ENCODE data around the gene LY6G6C. TPM values are rescaled to one million over a fixed set of nuclear protein-coding genes. Genes with fewer than 3 reads are reported as not detected.

Gene LY6G6C
- total and polyA plus RNA-seq, 2 donors (not counting 1 experiment from before 2014, with no cell fraction given): 0.13 TPM; not detected in 1

DNA sequence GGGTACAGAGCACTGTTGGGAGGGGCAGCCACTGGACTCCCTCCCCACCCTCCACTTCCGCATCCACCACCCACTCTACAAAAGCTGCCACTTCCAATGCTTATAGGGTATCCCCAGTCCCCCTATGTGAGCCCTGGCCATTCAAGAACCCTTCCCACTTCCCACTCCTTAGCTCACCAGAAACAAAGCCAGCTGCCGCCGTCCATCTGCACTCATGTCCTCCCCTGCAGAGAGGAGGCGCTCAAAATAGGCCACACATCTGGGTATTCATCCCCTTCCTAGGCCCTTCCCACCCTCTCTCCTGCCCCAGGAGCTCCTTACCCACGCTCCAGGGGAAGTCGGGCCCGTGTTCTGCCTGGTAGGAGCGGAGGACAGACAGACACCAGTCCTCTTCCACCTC is 34.2 kb downstream of the LY6G6C start:
- H3K36me3 ChIP-seq (replicated peaks in 1 of 2; ENCODE audit: control extremely low read depth in 1 of 2, control insufficient read depth in 1 of 2, extremely low read depth in 1 of 2, insufficient read depth in 2 of 2, low read length in 1 of 2): peaks cover 0 to 63% of the 10 kb centered on the region in 2 experiments
- no peaks in the 10 kb centered on the region for H3K27me3 ChIP-seq (replicated peaks in 1 of 4; ENCODE audit: control extremely low read depth in 1 of 4, control insufficient read depth in 3 of 4, insufficient read depth in 4 of 4, low read length in 3 of 4)
- H3K4me1 Mint-ChIP-seq: peaks cover 21% of the 10 kb centered on the region
- no peaks in the 10 kb centered on the region for H3K9me3 ChIP-seq (ENCODE audit: control extremely low read depth in 1 of 3, control insufficient read depth in 2 of 3, insufficient read depth in 1 of 3, low read length in 2 of 3)
- no peak overlapping the region for H3K4me2 ChIP-seq (replicated peaks; ENCODE audit: low read depth, low read length, poor library complexity, severe bottlenecking)
- no peaks in the 10 kb centered on the region for H4K20me1 ChIP-seq (ENCODE audit: control insufficient read depth, insufficient read depth, low read length, poor library complexity, severe bottlenecking)
- no peak for ATAC-seq (ENCODE audit: low read depth)
- TF ChIP-seq EZH2 (IDR thresholded peaks at IDR 0.05; ENCODE audit: borderline replicate concordance, insufficient read depth, low read depth, low read length, poor library complexity, severe bottlenecking): no peak
- TF ChIP-seq, protein P1, sequence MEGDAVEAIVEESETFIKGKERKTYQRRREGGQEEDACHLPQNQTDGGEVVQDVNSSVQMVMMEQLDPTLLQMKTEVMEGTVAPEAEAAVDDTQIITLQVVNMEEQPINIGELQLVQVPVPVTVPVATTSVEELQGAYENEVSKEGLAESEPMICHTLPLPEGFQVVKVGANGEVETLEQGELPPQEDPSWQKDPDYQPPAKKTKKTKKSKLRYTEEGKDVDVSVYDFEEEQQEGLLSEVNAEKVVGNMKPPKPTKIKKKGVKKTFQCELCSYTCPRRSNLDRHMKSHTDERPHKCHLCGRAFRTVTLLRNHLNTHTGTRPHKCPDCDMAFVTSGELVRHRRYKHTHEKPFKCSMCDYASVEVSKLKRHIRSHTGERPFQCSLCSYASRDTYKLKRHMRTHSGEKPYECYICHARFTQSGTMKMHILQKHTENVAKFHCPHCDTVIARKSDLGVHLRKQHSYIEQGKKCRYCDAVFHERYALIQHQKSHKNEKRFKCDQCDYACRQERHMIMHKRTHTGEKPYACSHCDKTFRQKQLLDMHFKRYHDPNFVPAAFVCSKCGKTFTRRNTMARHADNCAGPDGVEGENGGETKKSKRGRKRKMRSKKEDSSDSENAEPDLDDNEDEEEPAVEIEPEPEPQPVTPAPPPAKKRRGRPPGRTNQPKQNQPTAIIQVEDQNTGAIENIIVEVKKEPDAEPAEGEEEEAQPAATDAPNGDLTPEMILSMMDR (IDR thresholded peaks at IDR 0.05): no peak
- ChIA-PET POLR2A (interaction anchor here (0.6 kb wide), 1 partner anchor 12 kb away, joined by 4 read pairs; no protein-coding TSS in a partner anchor), CTCF (interaction anchor here (0.6 to 1.4 kb wide), 3 partner anchors 8 to 143 kb away, joined by 3 to 6 read pairs (median 4); no protein-coding TSS in a partner anchor)
- H2AFZ ChIP-seq (ENCODE audit: insufficient read depth, low read depth, low read length, poor library complexity, severe bottlenecking): no peak overlapping the region
- peaks cover 14 to 27% of the 10 kb centered on the region in 2 donors for H3K4me1 ChIP-seq (ENCODE audit: control insufficient read depth in 2 of 2, insufficient read depth in 2 of 2, low read length in 2 of 2)
- 97% methylated on average over 6 of the region's 8 CpGs for WGBS (ENCODE audit: insufficient coverage)
- intact Hi-C loops (cut with micrococcal nuclease): no loop called here
- H3K4me3 ChIP-seq (ENCODE audit: control extremely low read depth in 1 of 5, extremely low read depth in 1 of 5, insufficient read depth in 1 of 5, low read depth in 2 of 5, low read length in 4 of 5): no peak overlapping the region
- no peak overlapping the region for H3K27ac Mint-ChIP-seq
- H3K4me3 Mint-ChIP-seq: no peak overlapping the region
- no peak overlapping the region for H3K27ac ChIP-seq (ENCODE audit: low read length in 2 of 2)
- H3K9me3 Mint-ChIP-seq (ENCODE audit: insufficient read depth): no peaks in the 10 kb centered on the region
- no peak for DNase-seq
- H3K79me2 ChIP-seq (ENCODE audit: control insufficient read depth, insufficient read depth, low read length): no peaks in the 10 kb centered on the region
- no peak overlapping the region for H3K9ac ChIP-seq (ENCODE audit: low read length)
- H3K27me3 Mint-ChIP-seq: no peaks in the 10 kb centered on the region

DNA sequence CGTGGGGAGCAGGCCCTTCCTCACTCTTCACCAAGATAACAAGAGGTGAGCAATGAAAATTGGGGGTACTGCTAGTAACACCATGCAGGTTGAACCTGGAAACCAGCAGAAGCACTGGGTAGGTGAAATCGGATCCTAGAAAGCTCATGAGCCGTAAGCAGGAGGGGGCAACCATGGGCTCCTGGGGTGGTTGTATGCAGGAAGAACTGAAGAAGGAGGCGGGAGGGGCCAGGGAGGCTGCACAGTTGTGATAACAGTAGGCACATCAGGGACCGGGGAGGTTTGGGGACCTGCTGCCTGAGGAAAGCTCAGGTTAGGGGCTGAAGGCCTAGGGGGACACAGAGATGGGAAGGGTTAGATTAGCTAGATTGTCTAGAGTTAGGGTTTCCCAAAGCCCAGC is 35.1 kb downstream of the LY6G6C start:
- Histone ChIP-seq H3K4me1 (ENCODE audit: control insufficient read depth in 2 of 2, insufficient read depth in 2 of 2, low read length in 2 of 2) (peaks cover 17 to 34% of the 10 kb centered on the region in 2 donors), H3K9me3 (ENCODE audit: control extremely low read depth in 1 of 3, control insufficient read depth in 2 of 3, insufficient read depth in 1 of 3, low read length in 2 of 3) (no peaks in the 10 kb centered on the region), H3K4me3 (ENCODE audit: control extremely low read depth in 1 of 5, extremely low read depth in 1 of 5, insufficient read depth in 1 of 5, low read depth in 2 of 5, low read length in 4 of 5) (no peak overlapping the region), H3K79me2 (ENCODE audit: control insufficient read depth, insufficient read depth, low read length) (no peaks in the 10 kb centered on the region), H2AFZ (ENCODE audit: insufficient read depth, low read depth, low read length, poor library complexity, severe bottlenecking) (no peak overlapping the region), H3K9ac (ENCODE audit: low read length) (no peak overlapping the region), H3K27me3 (replicated peaks in 1 of 4; ENCODE audit: control extremely low read depth in 1 of 4, control insufficient read depth in 3 of 4, insufficient read depth in 4 of 4, low read length in 3 of 4) (no peaks in the 10 kb centered on the region), H4K20me1 (ENCODE audit: control insufficient read depth, insufficient read depth, low read length, poor library complexity, severe bottlenecking) (no peaks in the 10 kb centered on the region), H3K4me2 (replicated peaks; ENCODE audit: low read depth, low read length, poor library complexity, severe bottlenecking) (no peak overlapping the region), H3K27ac (ENCODE audit: low read length in 2 of 2) (no peak overlapping the region), H3K36me3 (replicated peaks in 1 of 2; ENCODE audit: control extremely low read depth in 1 of 2, control insufficient read depth in 1 of 2, extremely low read depth in 1 of 2, insufficient read depth in 2 of 2, low read length in 1 of 2) (peaks cover 0 to 57% of the 10 kb centered on the region in 2 experiments)
- CTCF ChIA-PET: interaction anchor here (1.3 to 1.4 kb wide), 2 partner anchors 135 to 144 kb away, joined by 4 to 6 read pairs; no protein-coding TSS in a partner anchor
- TF ChIP-seq EZH2 (IDR thresholded peaks at IDR 0.05; ENCODE audit: borderline replicate concordance, insufficient read depth, low read depth, low read length, poor library complexity, severe bottlenecking): no peak
- TF ChIP-seq, protein P1 (IDR thresholded peaks at IDR 0.05): no peak
- ATAC-seq (ENCODE audit: low read depth): no peak
- Mint-ChIP-seq H3K9me3 (ENCODE audit: insufficient read depth) (no peaks in the 10 kb centered on the region), H3K4me1 (peaks cover 28% of the 10 kb centered on the region), H3K4me3 (no peak overlapping the region), H3K27ac (no peak overlapping the region), H3K27me3 (no peaks in the 10 kb centered on the region)
- 92% methylated on average over 4 of the region's 5 CpGs for WGBS (ENCODE audit: insufficient coverage)
- POLR2A ChIA-PET: no interaction called here
- intact Hi-C loops (cut with micrococcal nuclease): no loop called here
- no peak for DNase-seq
